Vagina (tissue), 2 donors: ENCODE results near the gene B4GALT5. TPM values are rescaled to one million over a fixed set of nuclear protein-coding genes. Genes with fewer than 3 reads are reported as not detected.

Experiments used
- DNase-seq, 2 donors: peaks; one replicate each; pipeline ENCODE4 v3.0.0-alpha.2; 2017; ENCODE audit errors: extremely low spot score in 2 of 2
- H3K27ac ChIP-seq: fragments of 200-600 bp; sonication (generic); one replicate; pipeline ENCODE4 v1.5.1; 2019
- H3K27me3 ChIP-seq: fragments of 200-600 bp; sonication (generic); one replicate; pipeline ENCODE4 v1.5.1; 2019
- H3K36me3 ChIP-seq, 2 donors: fragments of 200-600 bp; sonication (generic); one replicate each; pipeline ENCODE4 v1.5.1; 2017 to 2019
- H3K4me1 ChIP-seq: fragments of 200-600 bp; sonication (generic); one replicate; pipeline ENCODE4 v1.5.1; 2019
- H3K4me3 ChIP-seq, 2 donors: fragments of 200-600 bp; sonication (generic); 1 replicate in 1 of 2; 2 replicates in 1 of 2; pipeline ENCODE4 v1.5.1; 2016 to 2019
- H3K9me3 ChIP-seq: fragments of 200-600 bp; sonication (generic); one replicate; pipeline ENCODE4 v1.5.1; 2019
- CTCF ChIP-seq, 3 experiments: fragments of 450-650 bp in 2 of 3; fragments of 200-600 bp in 1 of 3; sonication (generic) in 1 of 3; IDR thresholded peaks; one replicate each; pipeline ENCODE4 v1.5.1; 2017 to 2019; ENCODE audit warnings: antibody characterized with exemption in 3 of 3, mild to moderate bottlenecking in 2 of 3, moderate library complexity in 2 of 3
- POLR2A ChIP-seq, 2 donors: fragments of 450-650 bp; IDR thresholded peaks; one replicate each; pipeline ENCODE4 v1.6.1; 2017; ENCODE audit warnings: antibody characterized with exemption in 2 of 2, mild to moderate bottlenecking in 2 of 2, moderate library complexity in 2 of 2
- POLR2AphosphoS5 ChIP-seq, 2 donors: sonication (generic); formaldehyde crosslinking; IDR thresholded peaks; one replicate each; pipeline ENCODE4 v1.9.0; 2017; ENCODE audit warnings: antibody characterized with exemption in 2 of 2, mild to moderate bottlenecking in 2 of 2, low read depth in 1 of 2; ENCODE audit not compliant: insufficient read depth in 1 of 2
- intact Hi-C: fragments of 100-400 bp; cut with DNase I; formaldehyde crosslinking; loops from one replicate; pipeline ENCODE4 v1.15.1; 2023
- total RNA-seq: library from RNA; depleted of rRNA; stranded (reverse); fragments of >200 nt; gene quantifications from one replicate; pipeline ENCODE4 v1.2.3, GENCODE V29; 2016

The B4GALT5 gene
- total RNA-seq, 1 donor from 2014 or later, result 17.9 TPM

- no peaks in the 10 kb centered on the region for H3K36me3 ChIP-seq
- H3K27ac ChIP-seq, result peak overlapping the region; percentile 68
- DNase-seq, result no peak
- no peaks in the 10 kb centered on the region for H3K9me3 ChIP-seq
- H3K4me1 ChIP-seq, result peaks cover 56% of the 10 kb centered on the region
- no peak overlapping the region for H3K4me3 ChIP-seq
- no peaks in the 10 kb centered on the region for H3K27me3 ChIP-seq
- no peak for TF ChIP-seq POLR2A (IDR thresholded peaks at IDR 0.05)
- no peak for TF ChIP-seq POLR2AphosphoS5 (IDR thresholded peaks at IDR 0.05; ENCODE audit: insufficient read depth in 1 of 2, low read depth in 1 of 2)
- TF ChIP-seq CTCF (IDR thresholded peaks at IDR 0.05), result no peak
- intact Hi-C loops, result no loop called here
Measured at GRCh38 chr20:49593466-49594142, 120.1 kb downstream of the B4GALT5 start.

- no peak for DNase-seq
- H3K4me1 ChIP-seq, result peaks cover 63% of the 10 kb centered on the region
- intact Hi-C loops, result no loop called here
Measured at GRCh38 chr20:49592120-49592519, 121.6 kb downstream of the B4GALT5 start.

GRCh38 chr20:49591217-49591865, 122.3 kb downstream of the B4GALT5 start:
- Histone ChIP-seq H3K9me3 (no peaks in the 10 kb centered on the region), H3K4me1 (peaks cover 61% of the 10 kb centered on the region), H3K27ac (peak overlapping the region; percentile 68), H3K4me3 (no peak overlapping the region), H3K27me3 (no peaks in the 10 kb centered on the region), H3K36me3 (no peaks in the 10 kb centered on the region)
- intact Hi-C loops, result no loop called here
- TF ChIP-seq CTCF (IDR thresholded peaks at IDR 0.05), result no peak
- no peak for TF ChIP-seq POLR2AphosphoS5 (IDR thresholded peaks at IDR 0.05; ENCODE audit: insufficient read depth in 1 of 2, low read depth in 1 of 2)
- TF ChIP-seq POLR2A (IDR thresholded peaks at IDR 0.05), result no peak
- no peak for DNase-seq

More at GRCh38 chr20:49592120-49592519, 121.6 kb downstream of the B4GALT5 start:
- Histone ChIP-seq H3K36me3 (no peaks in the 10 kb centered on the region), H3K27me3 (no peaks in the 10 kb centered on the region), H3K27ac (peak overlapping the region; percentile 68), H3K9me3 (no peaks in the 10 kb centered on the region), H3K4me3 (no peak overlapping the region)
- TF ChIP-seq CTCF (IDR thresholded peaks at IDR 0.05) (no peak), POLR2AphosphoS5 (IDR thresholded peaks at IDR 0.05; ENCODE audit: insufficient read depth in 1 of 2, low read depth in 1 of 2) (no peak), POLR2A (IDR thresholded peaks at IDR 0.05) (no peak)

- no peak for DNase-seq
- Histone ChIP-seq H3K36me3 (no peaks in the 10 kb centered on the region), H3K4me3 (no peak overlapping the region), H3K9me3 (no peaks in the 10 kb centered on the region), H3K4me1 (peaks cover 62% of the 10 kb centered on the region), H3K27ac (peak overlapping the region; percentile 36), H3K27me3 (no peaks in the 10 kb centered on the region)
- intact Hi-C loops, result no loop called here
- TF ChIP-seq POLR2AphosphoS5 (IDR thresholded peaks at IDR 0.05; ENCODE audit: insufficient read depth in 1 of 2, low read depth in 1 of 2), result no peak
Measured at GRCh38 chr20:49590163-49591017, 123.3 kb downstream of the B4GALT5 start.

- Histone ChIP-seq H3K9me3 (no peaks in the 10 kb centered on the region), H3K27me3 (no peaks in the 10 kb centered on the region), H3K4me3 (no peak overlapping the region), H3K27ac (peak overlapping the region; percentile 36), H3K4me1 (peaks cover 62% of the 10 kb centered on the region), H3K36me3 (no peaks in the 10 kb centered on the region)
- no peak for TF ChIP-seq CTCF (IDR thresholded peaks at IDR 0.05)
- TF ChIP-seq POLR2AphosphoS5 (IDR thresholded peaks at IDR 0.05; ENCODE audit: insufficient read depth in 1 of 2, low read depth in 1 of 2), result no peak
- TF ChIP-seq POLR2A (IDR thresholded peaks at IDR 0.05), result no peak
- intact Hi-C loops, result no loop called here
- no peak for DNase-seq
Measured at GRCh38 chr20:49589747-49590146, 123.9 kb downstream of the B4GALT5 start.
